Adipose tissue (tissue), 3 donors: ENCODE measurements around the gene XYLT1. TPM values are rescaled to one million over a fixed set of nuclear protein-coding genes. Genes with fewer than 3 reads are reported as not detected.

Experiments
- H3K27ac ChIP-seq: one replicate; pipeline ENCODE4 v1.5.1; 2013; ENCODE audit warnings: low read depth, low read length
- WGBS, 3 donors: extraction: QIAGEN DNeasy Blood & Tissue Kit; methylation state at CpG; one replicate each; pipeline ENCODE4 v1.1.7; 2013; 5-methylcytosine and 5-hydroxymethylcytosine counted together
- polyA plus RNA-seq, 3 donors: library from polyadenylated mRNA; stranded (reverse); fragments of 200-250 nt; gene quantifications; one replicate each; pipeline ENCODE4 v1.2.3, GENCODE V29; 2013
- donor health status: healthy with polysubstance abuse.
- donor health status: Bipolar disorder and iron deficiency.
- donor health status: healthy.

The XYLT1 gene
- polyA plus RNA-seq, 3 donors = 2.4 to 10.1 (median 5.7) TPM

DNA sequence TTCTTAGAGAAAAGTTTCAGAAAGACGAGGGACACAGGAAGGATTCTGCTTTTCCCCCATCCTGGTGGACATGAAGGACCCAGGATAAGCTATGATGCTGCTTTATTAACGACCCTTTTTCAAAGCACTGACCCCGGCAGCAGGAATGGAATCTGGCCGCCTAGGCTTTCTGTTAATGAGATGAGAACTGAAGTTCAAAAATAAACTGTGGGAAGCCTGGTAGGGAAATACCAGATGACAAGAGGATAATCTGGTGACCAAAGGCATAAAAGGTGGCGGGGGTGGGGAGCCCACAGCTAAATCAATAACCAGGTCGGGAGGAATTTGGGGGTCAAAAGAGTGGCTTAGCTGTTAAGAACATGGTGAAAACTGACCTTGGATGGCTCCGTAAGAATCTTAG, 171.0 kb downstream of the XYLT1 start:
- H3K27ac ChIP-seq = no peak overlapping the region
- WGBS, 3 donors = 33 to 85% (median 84%) methylated on average over 7 of the region's 7 CpGs

- H3K27ac ChIP-seq = no peak overlapping the region
- WGBS, 3 donors = 95 to 98% (median 96%) methylated on average over 9 of the region's 9 CpGs
These were observed 172.5 kb downstream of the XYLT1 start for GRCh38 chr16:17298238-17298637.

GRCh38 chr16:17296431-17296830, 174.3 kb downstream of the XYLT1 start:
- 45 to 64% (median 50%) methylated on average over 7 of the region's 7 CpGs for WGBS, 3 donors
- no peak overlapping the region for H3K27ac ChIP-seq

DNA sequence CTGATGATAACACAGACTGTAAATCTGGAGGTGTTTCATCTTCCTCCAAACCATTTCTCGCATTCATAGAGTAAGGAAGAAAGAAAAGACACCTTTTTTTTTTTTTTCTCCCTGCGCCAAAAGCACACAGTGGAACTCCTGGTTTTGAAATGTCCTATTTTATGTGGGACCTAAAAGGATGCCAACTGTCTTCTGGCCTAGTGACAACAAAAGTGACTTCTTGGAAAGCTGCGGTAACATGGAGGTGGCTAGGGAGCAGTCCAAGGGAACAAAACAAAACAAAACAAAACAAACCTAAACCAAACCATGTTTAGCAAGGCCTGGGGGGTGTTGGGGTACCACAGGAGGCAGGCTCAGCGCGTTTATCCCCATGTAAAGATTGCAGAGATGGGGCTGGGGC, 174.8 kb downstream of the XYLT1 start:
- no peak overlapping the region for H3K27ac ChIP-seq
- WGBS, 3 donors = 64 to 82% (median 73%) methylated on average over 5 of the region's 5 CpGs

DNA sequence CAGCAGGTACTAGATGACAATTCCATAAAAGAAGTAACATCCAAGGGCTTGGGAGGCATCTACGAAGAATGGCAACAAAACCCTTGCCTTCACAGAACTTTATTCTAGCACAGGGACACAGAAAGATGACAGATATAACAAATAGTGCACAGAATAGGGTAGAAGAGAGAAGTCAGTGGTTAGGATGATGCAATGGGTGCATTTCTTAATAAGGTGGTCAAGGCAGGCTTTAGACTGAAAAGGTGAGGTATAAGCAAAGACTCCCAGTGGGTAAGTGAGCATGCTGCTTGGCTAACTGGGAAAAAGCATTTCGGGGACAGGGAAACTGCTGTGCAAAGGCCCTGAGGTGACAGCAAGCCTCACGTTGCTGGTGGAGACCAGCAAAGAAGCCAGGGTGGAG, 175.9 kb downstream of the XYLT1 start:
- no peak overlapping the region for H3K27ac ChIP-seq
- 67 to 92% (median 78%) methylated on average over 3 of the region's 3 CpGs for WGBS, 3 donors

DNA sequence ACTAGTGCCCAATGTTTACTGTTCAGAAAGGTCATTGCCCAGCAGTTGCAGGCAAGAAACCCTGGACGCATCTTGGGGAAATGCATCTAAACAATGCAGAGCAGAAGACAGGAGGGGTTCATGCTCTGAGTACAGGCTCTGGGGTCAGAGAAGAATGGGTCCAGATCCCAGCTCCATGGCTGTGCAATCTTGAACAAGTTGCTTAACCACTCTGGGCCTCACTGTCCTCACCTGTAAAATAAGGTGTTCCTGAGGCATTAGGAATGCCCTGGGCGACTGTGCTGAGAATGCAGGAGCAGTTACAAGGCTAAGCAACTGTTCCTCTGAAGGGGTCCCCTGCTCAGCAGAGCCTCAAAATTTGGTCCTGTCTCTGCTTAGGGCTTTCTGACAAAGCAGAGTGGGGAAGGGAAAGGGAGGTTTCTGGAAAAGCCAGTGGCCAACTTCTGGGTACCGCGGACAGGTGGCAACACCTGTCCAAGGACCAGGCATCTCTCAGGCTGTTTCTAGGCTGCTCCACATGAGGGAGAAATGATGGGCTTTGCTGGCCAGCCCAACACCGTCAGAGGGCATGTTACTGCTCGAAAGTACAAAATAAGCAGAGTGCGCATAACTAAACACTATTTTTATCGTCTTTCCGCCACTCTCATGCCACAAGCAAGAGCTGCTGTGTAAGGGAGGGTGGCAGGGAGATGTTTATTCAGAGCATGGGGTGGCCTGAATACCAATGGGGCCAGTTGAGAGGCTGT, 176.8 kb downstream of the XYLT1 start:
- no peak overlapping the region for H3K27ac ChIP-seq
- WGBS, 3 donors = 76 to 93% (median 90%) methylated on average over 9 of the region's 9 CpGs

DNA sequence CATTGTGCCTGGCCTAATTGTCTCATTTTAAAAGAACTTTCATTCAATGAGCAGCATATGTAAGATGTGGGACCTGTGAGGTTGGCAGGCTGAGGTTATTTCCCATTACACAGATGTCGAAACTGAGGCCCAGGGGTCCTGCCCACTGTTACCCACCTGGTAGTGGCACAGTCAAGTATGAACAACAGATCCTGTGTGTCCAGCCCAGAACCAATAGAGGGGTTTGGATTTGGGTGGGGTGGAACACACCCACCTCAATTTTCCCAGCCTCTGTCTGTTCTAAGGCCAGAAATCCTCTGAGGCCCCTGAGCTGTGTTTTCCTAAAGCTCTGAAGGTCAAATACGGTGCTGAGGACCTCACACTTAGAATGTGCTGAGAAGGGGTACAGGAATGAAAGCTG, 179.5 kb downstream of the XYLT1 start:
- 88 to 97% (median 93%) methylated on average over 2 of the region's 2 CpGs for WGBS, 3 donors
- H3K27ac ChIP-seq = no peak overlapping the region

DNA sequence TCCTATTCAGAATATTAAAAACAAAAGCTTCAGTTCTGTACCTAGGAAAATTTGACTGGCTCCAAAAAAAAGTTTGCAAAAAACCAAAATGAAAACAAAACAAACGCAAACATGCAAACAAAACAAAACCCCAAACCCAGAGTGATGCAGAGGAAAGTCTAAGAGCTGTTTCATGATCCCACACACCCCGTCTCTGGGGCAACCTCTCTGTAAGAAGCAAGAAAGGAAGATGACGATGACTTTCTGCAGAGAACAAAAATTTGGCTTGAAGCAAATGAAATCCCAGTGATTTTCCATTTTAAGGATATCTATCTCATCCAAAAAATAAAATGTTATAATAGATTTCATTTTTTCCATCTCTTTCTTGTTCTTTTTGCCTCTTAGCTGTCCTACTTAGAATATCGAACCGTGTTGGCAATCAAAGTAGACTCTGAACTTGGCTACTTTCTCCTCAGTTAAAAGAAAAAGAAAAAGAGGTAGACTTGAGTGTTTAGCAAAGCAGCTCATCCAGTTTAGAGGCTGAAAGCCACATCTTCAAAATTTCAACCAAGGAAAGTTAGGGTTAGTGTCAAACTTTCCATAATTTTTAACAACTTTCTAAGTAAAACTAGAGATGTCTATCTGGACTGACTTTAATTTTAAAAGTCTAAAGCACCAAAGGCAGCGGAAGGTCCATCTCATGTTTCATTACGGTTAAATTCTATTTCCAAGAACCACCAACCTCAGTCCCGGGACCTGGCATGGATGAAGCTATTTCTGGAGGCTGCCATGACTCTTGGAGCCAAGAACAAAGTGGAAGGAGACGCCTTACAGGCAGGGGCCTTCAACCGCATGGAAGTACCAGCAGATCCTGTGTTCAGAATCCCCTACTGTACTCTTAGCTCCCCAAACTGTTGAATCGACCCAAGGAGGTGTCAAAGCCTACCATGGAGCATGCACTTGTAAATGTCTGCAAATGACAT, 180.8 kb downstream of the XYLT1 start:
- no peak overlapping the region for H3K27ac ChIP-seq
- 76 to 90% (median 79%) methylated on average over 11 of the region's 11 CpGs for WGBS, 3 donors

GRCh38 chr16:17289050-17289449, 181.7 kb downstream of the XYLT1 start:
- 76 to 97% (median 96%) methylated on average over 4 of the region's 4 CpGs for WGBS, 3 donors
- no peak overlapping the region for H3K27ac ChIP-seq

DNA sequence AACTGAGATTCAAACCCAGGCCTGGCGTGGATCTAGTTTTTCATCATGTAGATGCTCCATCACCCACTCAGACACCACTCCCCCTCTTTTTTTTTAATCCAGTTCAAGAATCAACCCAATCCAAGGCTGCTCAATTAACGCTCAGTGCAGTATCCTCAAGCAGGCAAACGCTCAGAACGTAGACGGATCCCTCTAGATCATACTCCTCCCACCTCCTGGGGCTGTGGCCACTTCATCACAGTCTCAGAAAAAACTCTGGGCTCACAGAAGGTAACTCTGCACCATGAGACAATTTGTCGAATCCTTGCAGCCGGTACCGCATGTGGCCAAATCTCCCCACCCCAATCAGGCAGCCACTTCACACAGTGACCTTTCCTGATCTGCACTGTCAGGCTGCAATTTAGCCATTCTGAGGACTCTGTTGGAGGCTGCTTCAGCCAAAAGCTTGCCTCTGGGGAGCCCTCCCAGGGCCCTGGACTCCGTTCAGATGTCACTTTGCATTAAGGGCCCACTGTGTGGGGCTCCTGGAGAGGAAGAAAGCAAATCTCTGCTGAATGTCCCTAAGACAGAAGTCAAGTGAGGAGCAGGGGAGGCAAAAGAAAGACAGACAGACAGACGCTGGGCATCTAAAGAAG, 183.5 kb downstream of the XYLT1 start:
- H3K27ac ChIP-seq = no peak overlapping the region
- WGBS, 3 donors = 63 to 84% (median 72%) methylated on average over 10 of the region's 10 CpGs

DNA sequence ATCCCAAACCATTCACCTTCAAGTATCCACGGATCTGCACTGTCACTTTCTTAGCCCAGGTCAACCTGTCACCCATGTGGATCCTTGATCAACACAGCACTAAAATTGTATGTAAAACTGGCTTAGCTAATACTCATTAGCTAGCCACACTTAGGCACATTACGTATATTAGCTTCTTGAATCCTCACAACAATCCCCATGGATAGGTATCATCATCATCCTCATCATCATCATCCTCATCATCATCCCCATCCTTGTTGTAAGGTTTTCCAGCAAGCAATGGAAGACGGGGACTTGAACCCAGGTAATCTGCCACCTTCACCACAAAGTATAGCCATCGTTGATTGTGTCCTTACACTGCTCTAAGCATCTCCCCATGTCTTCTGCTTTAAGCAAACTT, 184.3 kb downstream of the XYLT1 start:
- WGBS, 3 donors = 94 to 98% (median 95%) methylated on average over 4 of the region's 4 CpGs

GRCh38 chr16:17283016-17283415, 187.7 kb downstream of the XYLT1 start:
- WGBS, 3 donors = 79 to 91% (median 86%) methylated on average over 8 of the region's 8 CpGs
- H3K27ac ChIP-seq = no peak overlapping the region

More for the DNA sequence above, 184.3 kb downstream of the XYLT1 start:
- no peak overlapping the region for H3K27ac ChIP-seq

- no peak overlapping the region for H3K27ac ChIP-seq
- 51 to 76% (median 55%) methylated on average over 6 of the region's 6 CpGs for WGBS, 3 donors
These were observed 188.5 kb downstream of the XYLT1 start for GRCh38 chr16:17282247-17282646.

DNA sequence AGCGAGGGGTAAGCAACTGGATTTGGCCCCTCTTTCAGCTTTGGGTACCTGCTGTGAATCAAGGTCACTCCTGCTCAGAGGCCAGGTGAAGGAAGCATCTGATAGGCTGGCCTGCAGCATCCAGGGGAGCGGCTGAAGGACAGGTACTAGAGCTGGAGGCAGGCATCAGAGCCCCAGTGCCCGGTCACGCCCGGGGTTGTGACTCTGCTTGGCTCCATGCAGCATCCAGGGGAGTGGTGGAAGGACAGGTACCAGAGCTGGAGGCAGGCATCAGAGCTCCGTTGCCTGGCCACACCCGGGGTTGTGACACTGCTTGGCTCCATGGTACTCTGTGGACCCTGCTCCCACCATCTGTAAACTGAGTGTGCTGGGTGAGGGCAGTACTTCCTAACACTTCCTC, 189.7 kb downstream of the XYLT1 start:
- 90 to 94% (median 92%) methylated on average over 7 of the region's 7 CpGs for WGBS, 3 donors

DNA sequence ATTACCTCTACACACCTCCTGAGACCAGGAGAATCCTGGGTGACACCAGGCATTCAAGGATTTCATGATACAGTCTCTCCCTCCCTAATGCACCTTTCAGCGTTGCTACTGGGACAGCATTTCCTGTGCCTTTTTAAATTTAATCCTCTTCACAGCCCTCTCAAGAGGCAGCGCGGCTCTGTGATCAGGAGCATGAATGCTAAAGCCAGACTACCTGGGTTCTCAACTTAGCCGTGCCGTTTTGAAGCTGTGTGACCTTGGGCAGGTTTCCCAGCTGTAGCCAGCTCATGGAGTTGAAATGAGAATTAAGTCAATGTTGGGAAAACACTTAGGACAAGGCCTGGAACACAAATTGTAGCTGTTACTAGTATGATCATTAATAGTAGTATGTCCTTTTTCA, 191.8 kb downstream of the XYLT1 start:
- H3K27ac ChIP-seq = no peak overlapping the region
- 22 to 85% (median 65%) methylated on average over 5 of the region's 5 CpGs for WGBS, 3 donors

More for the DNA sequence above, 189.7 kb downstream of the XYLT1 start:
- H3K27ac ChIP-seq = no peak overlapping the region

- 26 to 59% (median 57%) methylated on average over 10 of the region's 10 CpGs for WGBS, 3 donors
- H3K27ac ChIP-seq = no peak overlapping the region
These were observed 192.8 kb downstream of the XYLT1 start for GRCh38 chr16:17277981-17278381.

DNA sequence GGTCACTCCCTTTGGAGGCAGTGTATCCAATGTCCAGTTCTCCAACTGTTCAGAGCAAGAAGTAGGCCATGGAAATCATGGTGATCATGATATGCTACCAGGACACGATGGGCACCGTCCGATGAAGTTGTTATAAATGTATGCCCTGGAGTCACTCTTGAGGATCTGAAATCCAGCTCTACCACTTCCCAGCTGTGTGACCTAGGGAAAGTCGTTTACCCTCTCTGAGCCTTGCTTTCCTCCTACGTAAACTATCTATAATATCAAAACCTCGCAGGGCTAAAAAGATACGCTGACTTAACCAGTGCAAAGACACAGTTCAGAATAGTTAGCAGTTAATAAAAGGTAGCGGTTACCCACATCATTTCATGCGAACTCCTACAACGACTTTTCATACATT, 194.2 kb downstream of the XYLT1 start:
- H3K27ac ChIP-seq = no peak overlapping the region
- 96 to 97% (median 97%) methylated on average over 10 of the region's 10 CpGs for WGBS, 3 donors

DNA sequence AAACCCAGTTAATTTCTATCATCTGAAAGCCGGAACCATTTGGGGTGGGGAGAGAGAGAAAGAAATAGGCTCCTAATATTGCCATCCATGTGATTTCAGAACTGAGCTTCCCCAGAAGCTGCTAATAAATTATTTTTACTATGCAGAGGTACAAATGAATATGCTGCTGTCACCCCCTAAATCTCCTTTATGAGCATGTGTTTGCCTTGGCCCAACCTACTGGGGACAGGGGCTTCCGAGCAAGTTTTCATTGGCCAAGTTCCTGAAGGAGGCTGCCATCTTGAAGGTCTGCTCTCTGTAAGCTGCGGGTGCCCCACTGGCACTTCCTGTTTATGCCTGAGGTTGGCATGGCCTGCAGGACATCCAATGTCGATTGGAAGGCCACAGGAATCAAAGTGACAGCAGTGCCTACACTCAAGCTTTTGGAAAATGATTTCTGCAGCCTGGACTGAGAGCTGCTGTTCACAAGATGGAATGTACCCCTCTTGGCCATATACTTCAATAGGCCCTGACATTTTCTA, 194.7 kb downstream of the XYLT1 start:
- no peak overlapping the region for H3K27ac ChIP-seq
- 73 to 77% (median 75%) methylated on average over 4 of the region's 4 CpGs for WGBS, 3 donors
